GM18870 (cell line): ENCODE measurements around the gene TBC1D16.

Experiments
- ATAC-seq: cut with Tn5 transposase; IDR thresholded peaks from one replicate; pipeline ENCODE4 v1.9.1; 2021; ENCODE audit warnings: moderate library complexity; ENCODE audit not compliant: unreplicated experiment

Gene TBC1D16

GRCh38 chr17:80026359-80027042 is 9.2 kb downstream of the TBC1D16 start:
- no peak for ATAC-seq

GRCh38 chr17:80025796-80026195 is 9.9 kb downstream of the TBC1D16 start:
- no peak for ATAC-seq

- ATAC-seq = no peak
Measured at GRCh38 chr17:80025140-80025539, 10.5 kb downstream of the TBC1D16 start.

- no peak for ATAC-seq
Measured at GRCh38 chr17:80024206-80024972, 11.3 kb downstream of the TBC1D16 start.

- no peak for ATAC-seq
Measured at GRCh38 chr17:80023481-80024205, 12.0 kb downstream of the TBC1D16 start.

GRCh38 chr17:80021600-80021999 is 14.1 kb downstream of the TBC1D16 start:
- ATAC-seq = no peak

- ATAC-seq = no peak
Measured at GRCh38 chr17:80018917-80019651, 16.6 kb downstream of the TBC1D16 start.

GRCh38 chr17:80017226-80018010 is 18.3 kb downstream of the TBC1D16 start:
- no peak for ATAC-seq

- no peak for ATAC-seq
Measured at GRCh38 chr17:80012765-80013741, 22.6 kb downstream of the TBC1D16 start.

- no peak for ATAC-seq
Measured at GRCh38 chr17:80011989-80012555, 23.6 kb downstream of the TBC1D16 start.

GRCh38 chr17:80010283-80010858 is 25.3 kb downstream of the TBC1D16 start:
- no peak for ATAC-seq

GRCh38 chr17:80009391-80010282 is 26.0 kb downstream of the TBC1D16 start:
- ATAC-seq = no peak

- no peak for ATAC-seq
Measured at GRCh38 chr17:80008848-80009247, 26.8 kb downstream of the TBC1D16 start.

- ATAC-seq = no peak
Measured at GRCh38 chr17:80008383-80008840, 27.3 kb downstream of the TBC1D16 start.

GRCh38 chr17:80007939-80008338 is 27.7 kb downstream of the TBC1D16 start:
- no peak for ATAC-seq

- no peak for ATAC-seq
Measured at GRCh38 chr17:80006811-80007752, 28.6 kb downstream of the TBC1D16 start.
